K562 treated with DMSO at 1 percent for 48 hours (cell line): ENCODE results near the gene SHOC2. TPM values are rescaled to one million over a fixed set of nuclear protein-coding genes. Genes with fewer than 3 reads are reported as not detected.

Source experiments
- total RNA-seq: library from RNA; unstranded; fragments of 300-600 nt; gene quantifications from 2 replicates; pipeline ENCODE4 v1.2.3, GENCODE V29; 2022; ENCODE audit warnings: low replicate concordance; ENCODE audit errors: extremely low read depth

Gene SHOC2
- total RNA-seq = not detected in 2 replicates

GRCh38 chr10:110919349-110919931, at the start of gene SHOC2:
Gene SHOC2 (plus strand): TSS chr10:110919604. CDS start chr10:110964359, 44,755 bp downstream.

DNA sequence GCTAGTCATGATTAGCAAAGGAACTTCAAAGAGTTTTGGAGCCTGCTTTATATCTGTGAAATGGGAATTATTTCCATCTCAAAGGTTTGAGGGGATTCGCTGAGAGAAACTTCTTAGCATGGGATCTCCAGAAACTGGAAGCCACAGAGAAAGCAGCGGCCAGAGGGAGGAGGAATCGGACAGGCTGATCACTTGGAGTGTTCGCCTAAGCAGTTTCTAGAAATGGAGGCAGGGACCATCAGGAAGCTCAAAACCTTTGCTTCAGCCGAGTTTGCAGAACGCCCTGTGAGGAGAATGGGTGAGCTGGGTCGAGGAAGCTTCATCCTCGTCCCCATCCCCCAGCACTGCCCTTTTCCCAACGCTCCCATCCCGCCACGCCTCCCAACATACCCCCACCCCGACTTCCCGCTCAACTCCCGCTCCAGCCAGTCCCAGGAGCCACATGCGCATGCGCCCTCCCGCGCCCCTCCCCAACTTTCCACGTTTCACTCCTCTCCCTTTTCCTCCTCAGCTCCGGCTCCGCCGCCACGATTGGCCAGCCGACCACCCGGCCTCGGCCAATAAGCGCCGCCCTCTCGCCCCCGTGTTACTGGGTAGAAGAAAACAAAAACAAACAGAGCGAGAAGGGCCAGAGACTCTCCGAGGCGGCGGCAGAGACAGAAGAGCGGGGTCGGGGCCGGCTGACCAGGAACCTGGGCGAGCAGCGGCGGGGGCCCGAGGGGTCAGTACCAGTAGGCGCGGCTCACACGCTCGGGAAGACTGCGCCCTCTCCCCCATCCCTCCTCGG, 47.9 kb upstream of the SHOC2 start, which contains the start of gene PDCD4:
Gene PDCD4, plus strand, starts transcription at position 631 of the 787 bp plus-strand sequence. CDS start 4,100 bp downstream, outside the sequence.

GRCh38 chr10:110918643-110919348, 608 bp upstream of the SHOC2 start, which contains the start of gene BBIP1:
Gene BBIP1 (minus strand): TSS chr10:110919180. CDS start chr10:110918157, 1,023 bp downstream.

Other genes with a start within 250 kb of the SHOC2 start
- gene PDCD4, start 47.7 kb upstream of the SHOC2 start, total RNA-seq = not detected in 2 replicates
- gene BBIP1, start 424 bp upstream of the SHOC2 start, total RNA-seq = not detected in 2 replicates
- not detected in 2 replicates for gene ADRA2A, start 157.4 kb downstream of the SHOC2 start, total RNA-seq